ENCODE measurements around the gene DHTKD1. TPM values are rescaled to one million over a fixed set of nuclear protein-coding genes. Genes with fewer than 3 reads are reported as not detected.

The DHTKD1 gene
- total RNA-seq, 1 experiment from 2014 or later = 27.8 TPM

Other genes with a start within 250 kb of the DHTKD1 start
- gene PROSER2, start 245.6 kb upstream of the DHTKD1 start, total RNA-seq (2014; rRNA removed; shearing (Covaris generic); ENCODE audit: low replicate concordance) = 83.5 and 84.9 TPM in 2 replicates
- 5.7 and 7.9 TPM in 2 replicates for gene UPF2, start 26.1 kb upstream of the DHTKD1 start, total RNA-seq (2014; rRNA removed; shearing (Covaris generic); ENCODE audit: low replicate concordance)
- gene SEC61A2, start 60.7 kb downstream of the DHTKD1 start, total RNA-seq (2014; rRNA removed; shearing (Covaris generic); ENCODE audit: low replicate concordance) = 12.2 and 13.6 TPM in 2 replicates
- gene NUDT5, start 126.9 kb downstream of the DHTKD1 start, total RNA-seq (2014; rRNA removed; shearing (Covaris generic); ENCODE audit: low replicate concordance) = 157 and 168 TPM in 2 replicates
- gene CDC123, start 127.2 kb downstream of the DHTKD1 start, total RNA-seq (2014; rRNA removed; shearing (Covaris generic); ENCODE audit: low replicate concordance) = 164 and 191 TPM in 2 replicates

Measured in Caki2 (cell line).